WTC11 (cell line): ENCODE measurements around the gene STK32C. TPM values are rescaled to one million over a fixed set of nuclear protein-coding genes. Genes with fewer than 3 reads are reported as not detected.

Source experiments
- ATAC-seq: fragments of 200-7000 bp; cut with Tn5 transposase; 2 replicates; pipeline ENCODE4 v1.10.0; 2021; ENCODE audit warnings: mild to moderate bottlenecking, moderate library complexity
- CTCF ChIA-PET: fragments of 300-600 bp; sonication (Branson Sonifier 250); formaldehyde crosslinking; loops from one replicate; lab custom pipeline; 2021; ENCODE audit warnings: antibody characterized with exemption; lab: Charles Lee
- POLR2A ChIA-PET: fragments of 350-600 bp; sonication (Branson Sonifier 250); formaldehyde crosslinking; loops from one replicate; lab custom pipeline; 2021; ENCODE audit warnings: antibody characterized with exemption; lab: Charles Lee
- DNase-seq: peaks from one replicate; pipeline ENCODE4 v3.0.0; 2021; ENCODE audit warnings: low spot score
- H3K27ac Mint-ChIP-seq: 2 replicates; pipeline ENCODE4 v1.8.0; 2021; ENCODE audit warnings: mixed read lengths
- H3K27me3 Mint-ChIP-seq: 2 replicates; pipeline ENCODE4 v1.8.0; 2021; ENCODE audit warnings: low read depth, mild to moderate bottlenecking, moderate library complexity, mixed read lengths
- H3K36me3 Mint-ChIP-seq: 2 replicates; pipeline ENCODE4 v1.8.0; 2021; ENCODE audit warnings: mixed read lengths
- H3K4me1 Mint-ChIP-seq: 2 replicates; pipeline ENCODE4 v1.8.0; 2022; ENCODE audit warnings: mixed read lengths
- H3K4me3 Mint-ChIP-seq: 2 replicates; pipeline ENCODE4 v1.8.0; 2021; ENCODE audit warnings: mild to moderate bottlenecking, moderate library complexity, mixed read lengths
- H3K9me3 Mint-ChIP-seq: 2 replicates; pipeline ENCODE4 v1.8.0; 2021; ENCODE audit warnings: mixed read lengths
- ATF2 ChIP-seq: sonication (generic); formaldehyde crosslinking; IDR thresholded peaks from 2 replicates; pipeline ENCODE4 v1.8.1; 2022; ENCODE audit warnings: low read depth, missing genetic modification reagents, borderline replicate concordance
- E2F4 ChIP-seq: sonication (generic); formaldehyde crosslinking; IDR thresholded peaks from 2 replicates; pipeline ENCODE4 v1.8.1; 2022; ENCODE audit warnings: low read depth, mild to moderate bottlenecking, moderate library complexity, missing genetic modification reagents, borderline replicate concordance
- ETV6 ChIP-seq: sonication (generic); formaldehyde crosslinking; IDR thresholded peaks from 2 replicates; pipeline ENCODE4 v1.8.1; 2022; ENCODE audit warnings: mild to moderate bottlenecking, missing genetic modification reagents
- GABPB1 ChIP-seq: sonication (generic); formaldehyde crosslinking; IDR thresholded peaks from 2 replicates; pipeline ENCODE4 v1.8.1; 2023; ENCODE audit warnings: mild to moderate bottlenecking, missing genetic modification reagents
- MYBL2 ChIP-seq: sonication (generic); formaldehyde crosslinking; IDR thresholded peaks from 2 replicates; pipeline ENCODE4 v1.8.1; 2023; ENCODE audit warnings: mild to moderate bottlenecking, moderate library complexity, missing genetic modification reagents
- PRRX2 ChIP-seq: fragments of 250-450 bp; sonication (Bioruptor Pico); IDR thresholded peaks from 2 replicates; pipeline ENCODE4 v1.8.0; 2021; ENCODE audit warnings: mild to moderate bottlenecking
- TEAD1 ChIP-seq: sonication (generic); formaldehyde crosslinking; IDR thresholded peaks from 2 replicates; pipeline ENCODE4 v1.8.0; 2022; ENCODE audit warnings: mild to moderate bottlenecking, missing genetic modification reagents
- TEAD4 ChIP-seq: sonication (generic); formaldehyde crosslinking; IDR thresholded peaks from 2 replicates; pipeline ENCODE4 v1.8.0; 2022; ENCODE audit warnings: mild to moderate bottlenecking, missing genetic modification reagents
- ZMAT4 ChIP-seq: fragments of 250-450 bp; sonication (Bioruptor Pico); IDR thresholded peaks from 2 replicates; pipeline ENCODE4 v1.9.0; 2021; ENCODE audit warnings: mild to moderate bottlenecking
- ZNF138 ChIP-seq: sonication (generic); formaldehyde crosslinking; conservative IDR thresholded peaks from 2 replicates; pipeline ENCODE4 v1.8.1; 2022; ENCODE audit warnings: mild to moderate bottlenecking, moderate library complexity, missing genetic modification reagents
- ZNF263 ChIP-seq: sonication (generic); formaldehyde crosslinking; IDR thresholded peaks from 2 replicates; pipeline ENCODE4 v1.8.1; 2022; ENCODE audit warnings: low read depth, mild to moderate bottlenecking, moderate library complexity, missing genetic modification reagents
- ZNF671 ChIP-seq: fragments of 250-450 bp; sonication (Bioruptor Pico); IDR thresholded peaks from 2 replicates; pipeline ENCODE4 v1.8.0; 2021; ENCODE audit warnings: mild to moderate bottlenecking
- total RNA-seq: library from RNA; stranded (reverse); gene quantifications from 3 replicates; pipeline ENCODE4 v1.2.3, GENCODE V29; 2021
- TF ChIP-seq, protein P1 (sequence below): sonication (generic); formaldehyde crosslinking; IDR thresholded peaks from 2 replicates; pipeline ENCODE4 v1.8.0; 2022; ENCODE audit warnings: missing genetic modification reagents
- TF ChIP-seq, protein P2 (sequence below): sonication (generic); formaldehyde crosslinking; conservative IDR thresholded peaks from 2 replicates; pipeline ENCODE4 v1.8.1; 2022; ENCODE audit warnings: mild to moderate bottlenecking, missing genetic modification reagents
- TF ChIP-seq, protein P3 (sequence below): fragments of 250-450 bp; sonication (Bioruptor Pico); IDR thresholded peaks from 2 replicates; pipeline ENCODE4 v1.9.0; 2021; ENCODE audit warnings: moderate library complexity, mild to moderate bottlenecking, inconsistent platforms, borderline replicate concordance

STK32C gene
- total RNA-seq, 1 experiment from 2014 or later = 20.7 TPM

DNA sequence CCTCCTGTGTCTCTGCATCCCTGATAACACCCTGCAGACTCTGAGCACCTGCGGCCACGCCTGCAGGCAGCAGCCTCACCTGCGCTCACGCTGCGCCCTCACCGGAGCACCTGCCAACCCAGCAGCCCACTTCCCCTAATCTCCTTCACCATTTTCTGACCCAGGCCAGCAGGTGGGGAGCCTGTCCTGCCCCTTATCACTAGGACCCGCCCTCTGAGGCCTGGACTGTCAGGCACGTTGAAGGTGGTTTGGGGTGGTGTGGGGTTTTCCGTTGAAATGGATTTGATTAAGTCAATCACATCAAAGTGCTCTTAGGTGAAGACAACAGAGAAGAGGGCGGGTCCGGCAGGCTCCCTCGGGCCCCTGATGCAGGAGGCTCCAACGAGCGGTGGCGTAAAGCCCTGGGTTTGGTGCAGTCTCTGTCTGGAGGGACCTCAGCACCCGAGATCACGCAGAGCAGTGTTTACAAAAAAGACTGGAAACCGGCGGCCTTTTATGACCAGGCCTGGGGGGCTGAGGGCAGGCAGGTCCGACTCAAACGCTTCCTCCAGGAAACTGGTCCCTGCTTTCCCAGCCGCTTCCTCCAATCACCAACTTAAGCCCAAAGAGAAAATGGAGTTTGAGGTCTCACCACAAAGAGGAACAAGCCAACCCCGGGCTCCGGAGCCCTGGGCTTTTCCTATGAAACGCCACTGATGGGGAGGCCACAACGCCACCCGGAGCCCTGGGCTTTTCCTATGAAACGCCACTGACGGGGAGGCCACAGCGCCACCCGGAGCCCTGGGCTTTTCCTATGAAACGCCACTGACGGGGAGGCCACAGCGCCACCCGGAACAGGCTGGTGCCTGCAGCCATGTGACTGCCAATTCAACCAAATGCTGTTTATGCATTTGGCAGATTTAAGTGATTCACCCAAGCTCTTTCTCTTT lies 75.5 kb downstream of the STK32C start:
- no peak for DNase-seq
- TF ChIP-seq, protein P1, sequence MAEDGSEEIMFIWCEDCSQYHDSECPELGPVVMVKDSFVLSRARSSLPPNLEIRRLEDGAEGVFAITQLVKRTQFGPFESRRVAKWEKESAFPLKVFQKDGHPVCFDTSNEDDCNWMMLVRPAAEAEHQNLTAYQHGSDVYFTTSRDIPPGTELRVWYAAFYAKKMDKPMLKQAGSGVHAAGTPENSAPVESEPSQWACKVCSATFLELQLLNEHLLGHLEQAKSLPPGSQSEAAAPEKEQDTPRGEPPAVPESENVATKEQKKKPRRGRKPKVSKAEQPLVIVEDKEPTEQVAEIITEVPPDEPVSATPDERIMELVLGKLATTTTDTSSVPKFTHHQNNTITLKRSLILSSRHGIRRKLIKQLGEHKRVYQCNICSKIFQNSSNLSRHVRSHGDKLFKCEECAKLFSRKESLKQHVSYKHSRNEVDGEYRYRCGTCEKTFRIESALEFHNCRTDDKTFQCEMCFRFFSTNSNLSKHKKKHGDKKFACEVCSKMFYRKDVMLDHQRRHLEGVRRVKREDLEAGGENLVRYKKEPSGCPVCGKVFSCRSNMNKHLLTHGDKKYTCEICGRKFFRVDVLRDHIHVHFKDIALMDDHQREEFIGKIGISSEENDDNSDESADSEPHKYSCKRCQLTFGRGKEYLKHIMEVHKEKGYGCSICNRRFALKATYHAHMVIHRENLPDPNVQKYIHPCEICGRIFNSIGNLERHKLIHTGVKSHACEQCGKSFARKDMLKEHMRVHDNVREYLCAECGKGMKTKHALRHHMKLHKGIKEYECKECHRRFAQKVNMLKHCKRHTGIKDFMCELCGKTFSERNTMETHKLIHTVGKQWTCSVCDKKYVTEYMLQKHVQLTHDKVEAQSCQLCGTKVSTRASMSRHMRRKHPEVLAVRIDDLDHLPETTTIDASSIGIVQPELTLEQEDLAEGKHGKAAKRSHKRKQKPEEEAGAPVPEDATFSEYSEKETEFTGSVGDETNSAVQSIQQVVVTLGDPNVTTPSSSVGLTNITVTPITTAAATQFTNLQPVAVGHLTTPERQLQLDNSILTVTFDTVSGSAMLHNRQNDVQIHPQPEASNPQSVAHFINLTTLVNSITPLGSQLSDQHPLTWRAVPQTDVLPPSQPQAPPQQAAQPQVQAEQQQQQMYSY (CRISPR knock-in tag) = no peak
- TF ChIP-seq MYBL2 = no peak
- peaks cover 8% of the 10 kb centered on the region for H3K4me1 Mint-ChIP-seq
- POLR2A ChIA-PET = no interaction called here
- H3K4me3 Mint-ChIP-seq = no peak overlapping the region
- no peaks in the 10 kb centered on the region for H3K36me3 Mint-ChIP-seq
- no peaks in the 10 kb centered on the region for H3K27me3 Mint-ChIP-seq
- no peak overlapping the region for H3K27ac Mint-ChIP-seq
- no peaks in the 10 kb centered on the region for H3K9me3 Mint-ChIP-seq
- CTCF ChIA-PET = interaction anchor here (2.1 kb wide), 1 partner anchor 129 kb away, joined by 9 read pairs; no protein-coding TSS in a partner anchor
- 0 out of 2 replicates have a peak, but pooled peaks have one; percentile 30 for ATAC-seq

DNA sequence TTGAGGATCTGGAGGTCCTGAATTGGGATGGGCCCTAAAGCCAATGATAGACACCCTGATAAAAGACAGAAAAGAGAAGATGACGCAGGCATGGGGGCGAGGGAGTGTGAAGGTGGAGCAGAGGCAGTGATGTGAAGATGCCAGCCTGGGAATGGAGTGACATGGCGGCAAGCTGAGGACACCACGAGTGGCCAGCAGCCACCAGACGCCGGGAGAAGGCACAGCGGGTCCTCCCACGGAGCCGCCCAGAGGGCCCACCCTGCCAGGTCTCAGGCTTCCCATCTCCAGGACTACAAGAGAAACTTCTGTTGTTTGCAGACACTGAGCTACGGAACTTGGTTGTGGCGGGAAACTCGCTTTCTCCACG lies 76.1 kb downstream of the STK32C start:
- ChIA-PET CTCF (no interaction called here), POLR2A (no interaction called here)
- TF ChIP-seq ATF2 (CRISPR knock-in tag) (no peak), ZMAT4 (no peak), ETV6 (CRISPR knock-in tag) (no peak), E2F4 (CRISPR knock-in tag) (no peak), ZNF138 (CRISPR knock-in tag) (no peak), ZNF263 (no peak), ZNF671 (CRISPR knock-in tag) (no peak), TEAD1 (CRISPR knock-in tag) (no peak), TEAD4 (CRISPR knock-in tag) (no peak), GABPB1 (CRISPR knock-in tag) (no peak), PRRX2 (CRISPR knock-in tag) (no peak)
- TF ChIP-seq, protein P2, sequence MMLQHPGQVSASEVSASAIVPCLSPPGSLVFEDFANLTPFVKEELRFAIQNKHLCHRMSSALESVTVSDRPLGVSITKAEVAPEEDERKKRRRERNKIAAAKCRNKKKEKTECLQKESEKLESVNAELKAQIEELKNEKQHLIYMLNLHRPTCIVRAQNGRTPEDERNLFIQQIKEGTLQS (CRISPR knock-in tag) = no peak
- TF ChIP-seq, protein P3, sequence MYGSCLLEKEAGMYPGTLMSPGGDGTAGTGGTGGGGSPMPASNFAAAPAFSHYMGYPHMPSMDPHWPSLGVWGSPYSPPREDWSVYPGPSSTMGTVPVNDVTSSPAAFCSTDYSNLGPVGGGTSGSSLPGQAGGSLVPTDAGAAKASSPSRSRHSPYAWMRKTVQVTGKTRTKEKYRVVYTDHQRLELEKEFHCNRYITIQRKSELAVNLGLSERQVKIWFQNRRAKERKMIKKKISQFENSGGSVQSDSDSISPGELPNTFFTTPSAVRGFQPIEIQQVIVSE = no peak
- H3K4me3 Mint-ChIP-seq = no peak overlapping the region
- H3K27ac Mint-ChIP-seq = no peak overlapping the region
- no peaks in the 10 kb centered on the region for H3K36me3 Mint-ChIP-seq
- H3K9me3 Mint-ChIP-seq = no peaks in the 10 kb centered on the region
- H3K27me3 Mint-ChIP-seq = no peaks in the 10 kb centered on the region
- no peak for ATAC-seq
- DNase-seq = no peak
- peaks cover 8% of the 10 kb centered on the region for H3K4me1 Mint-ChIP-seq
